ENCODE results near the gene CNOT3.

CNOT3 gene

DNA sequence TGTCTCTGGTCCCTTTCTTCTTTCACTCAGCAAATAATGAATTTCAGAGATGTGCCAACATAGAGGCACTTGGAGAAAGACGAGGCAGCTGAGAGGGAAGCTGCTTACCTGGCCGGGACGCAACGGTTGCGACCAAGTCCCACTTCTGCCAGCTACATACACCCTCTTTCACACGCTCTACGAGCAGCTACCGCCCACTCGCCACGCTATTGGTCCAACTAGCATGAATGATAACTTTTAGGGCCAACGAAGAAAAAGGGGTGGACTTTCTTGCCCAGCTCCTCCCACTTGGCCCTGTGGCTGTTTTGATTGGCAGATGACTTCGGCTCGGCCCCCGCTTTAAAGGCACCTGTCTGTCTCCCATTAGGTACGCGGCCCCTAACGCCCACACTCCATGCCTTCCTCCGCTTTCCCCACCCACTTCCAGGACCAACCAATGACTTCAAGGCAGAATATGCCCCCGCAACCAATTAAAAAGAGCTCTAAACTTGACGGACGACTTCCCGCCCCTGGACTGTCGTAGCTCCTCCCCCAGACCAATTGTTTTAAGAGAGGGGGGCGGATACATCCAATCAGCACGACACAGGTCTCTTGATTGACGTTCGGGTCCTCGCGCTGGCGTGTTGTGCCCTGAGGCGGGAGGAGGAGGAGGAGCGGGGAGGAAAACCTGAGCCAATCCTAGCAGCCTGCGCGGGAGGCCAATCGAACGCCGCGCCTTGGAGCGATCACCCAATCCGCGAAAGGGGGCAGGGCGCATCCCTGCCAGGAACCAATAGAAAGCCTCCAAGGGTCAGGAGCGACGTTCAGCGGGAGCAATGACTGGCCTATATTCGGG lies 481 bp upstream of the CNOT3 start:
- Histone ChIP-seq H3K9me3 (ENCODE audit: control insufficient read depth, insufficient read depth, low read depth, low read length) (peaks cover 2% of the 10 kb centered on the region), H3K4me1 (ENCODE audit: control insufficient read depth, insufficient read depth, low read length) (peaks cover 13% of the 10 kb centered on the region), H3K4me3 (ENCODE audit: low read depth, low read length) (peak overlapping the region; percentile 94), H3K36me3 (ENCODE audit: control insufficient read depth in 2 of 2, insufficient read depth in 1 of 2, low read length in 2 of 2) (peaks cover 7 to 36% of the 10 kb centered on the region in 2 experiments; a peak in 2 of 3 replicates), H3K27ac (ENCODE audit: extremely low read depth, low read depth, low read length) (peak overlapping the region; percentile 88; the same call in 1 of the 2 replicates)
- ChIA-PET POLR2A (interaction anchor here (0.6 to 5.5 kb wide), 33 partner anchors 9 to 1587 kb away, joined by 3 to 116 read pairs (median 6); partner anchors contain the start of genes LENG1, LENG8, LENG9 and MBOAT7), CTCF (interaction anchor here (0.6 to 1.7 kb wide), 9 partner anchors 14 to 240 kb away, joined by 3 to 6 read pairs (median 4); partner anchors contain the start of gene LENG1)
- TF ChIP-seq GLIS2 (tag by site-specific recombination; IDR thresholded peaks at IDR 0.05), result 0 out of 2 replicates have a peak, but pooled peaks have one; percentile 15
- TF ChIP-seq, protein P1, sequence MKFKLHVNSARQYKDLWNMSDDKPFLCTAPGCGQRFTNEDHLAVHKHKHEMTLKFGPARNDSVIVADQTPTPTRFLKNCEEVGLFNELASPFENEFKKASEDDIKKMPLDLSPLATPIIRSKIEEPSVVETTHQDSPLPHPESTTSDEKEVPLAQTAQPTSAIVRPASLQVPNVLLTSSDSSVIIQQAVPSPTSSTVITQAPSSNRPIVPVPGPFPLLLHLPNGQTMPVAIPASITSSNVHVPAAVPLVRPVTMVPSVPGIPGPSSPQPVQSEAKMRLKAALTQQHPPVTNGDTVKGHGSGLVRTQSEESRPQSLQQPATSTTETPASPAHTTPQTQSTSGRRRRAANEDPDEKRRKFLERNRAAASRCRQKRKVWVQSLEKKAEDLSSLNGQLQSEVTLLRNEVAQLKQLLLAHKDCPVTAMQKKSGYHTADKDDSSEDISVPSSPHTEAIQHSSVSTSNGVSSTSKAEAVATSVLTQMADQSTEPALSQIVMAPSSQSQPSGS (tag by site-specific recombination; IDR thresholded peaks at IDR 0.05; ENCODE audit: low read depth), result no peak
- TF ChIP-seq, protein P2, sequence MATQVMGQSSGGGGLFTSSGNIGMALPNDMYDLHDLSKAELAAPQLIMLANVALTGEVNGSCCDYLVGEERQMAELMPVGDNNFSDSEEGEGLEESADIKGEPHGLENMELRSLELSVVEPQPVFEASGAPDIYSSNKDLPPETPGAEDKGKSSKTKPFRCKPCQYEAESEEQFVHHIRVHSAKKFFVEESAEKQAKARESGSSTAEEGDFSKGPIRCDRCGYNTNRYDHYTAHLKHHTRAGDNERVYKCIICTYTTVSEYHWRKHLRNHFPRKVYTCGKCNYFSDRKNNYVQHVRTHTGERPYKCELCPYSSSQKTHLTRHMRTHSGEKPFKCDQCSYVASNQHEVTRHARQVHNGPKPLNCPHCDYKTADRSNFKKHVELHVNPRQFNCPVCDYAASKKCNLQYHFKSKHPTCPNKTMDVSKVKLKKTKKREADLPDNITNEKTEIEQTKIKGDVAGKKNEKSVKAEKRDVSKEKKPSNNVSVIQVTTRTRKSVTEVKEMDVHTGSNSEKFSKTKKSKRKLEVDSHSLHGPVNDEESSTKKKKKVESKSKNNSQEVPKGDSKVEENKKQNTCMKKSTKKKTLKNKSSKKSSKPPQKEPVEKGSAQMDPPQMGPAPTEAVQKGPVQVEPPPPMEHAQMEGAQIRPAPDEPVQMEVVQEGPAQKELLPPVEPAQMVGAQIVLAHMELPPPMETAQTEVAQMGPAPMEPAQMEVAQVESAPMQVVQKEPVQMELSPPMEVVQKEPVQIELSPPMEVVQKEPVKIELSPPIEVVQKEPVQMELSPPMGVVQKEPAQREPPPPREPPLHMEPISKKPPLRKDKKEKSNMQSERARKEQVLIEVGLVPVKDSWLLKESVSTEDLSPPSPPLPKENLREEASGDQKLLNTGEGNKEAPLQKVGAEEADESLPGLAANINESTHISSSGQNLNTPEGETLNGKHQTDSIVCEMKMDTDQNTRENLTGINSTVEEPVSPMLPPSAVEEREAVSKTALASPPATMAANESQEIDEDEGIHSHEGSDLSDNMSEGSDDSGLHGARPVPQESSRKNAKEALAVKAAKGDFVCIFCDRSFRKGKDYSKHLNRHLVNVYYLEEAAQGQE (tag by site-specific recombination; IDR thresholded peaks at IDR 0.05), result no peak
- peak; percentile 18; the same call in 1 of the 2 replicates for TF ChIP-seq KLF8 (tag by site-specific recombination; IDR thresholded peaks at IDR 0.05)
- no peak for TF ChIP-seq ZNF548 (tag by site-specific recombination; IDR thresholded peaks at IDR 0.05)
- TF ChIP-seq, protein P3, sequence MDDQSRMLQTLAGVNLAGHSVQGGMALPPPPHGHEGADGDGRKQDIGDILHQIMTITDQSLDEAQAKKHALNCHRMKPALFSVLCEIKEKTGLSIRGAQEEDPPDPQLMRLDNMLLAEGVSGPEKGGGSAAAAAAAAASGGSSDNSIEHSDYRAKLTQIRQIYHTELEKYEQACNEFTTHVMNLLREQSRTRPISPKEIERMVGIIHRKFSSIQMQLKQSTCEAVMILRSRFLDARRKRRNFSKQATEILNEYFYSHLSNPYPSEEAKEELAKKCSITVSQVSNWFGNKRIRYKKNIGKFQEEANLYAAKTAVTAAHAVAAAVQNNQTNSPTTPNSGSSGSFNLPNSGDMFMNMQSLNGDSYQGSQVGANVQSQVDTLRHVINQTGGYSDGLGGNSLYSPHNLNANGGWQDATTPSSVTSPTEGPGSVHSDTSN (CRISPR knock-in tag; IDR thresholded peaks at IDR 0.05), result peak; percentile 96; the same call in 1 of the 2 replicates
- TF ChIP-seq ZBTB48 (tag by site-specific recombination; IDR thresholded peaks at IDR 0.05), result peak; percentile 51; the same call in 1 of the 2 replicates
- peak; percentile 55 for TF ChIP-seq TSHZ1 (tag by site-specific recombination; IDR thresholded peaks at IDR 0.05; ENCODE audit: borderline replicate concordance)
- peak; percentile 95 for TF ChIP-seq ZNF513 (tag by site-specific recombination; IDR thresholded peaks at IDR 0.05)
- TF ChIP-seq KLF1 (tag by site-specific recombination; IDR thresholded peaks at IDR 0.05), result peak; percentile 61; the same call in 1 of the 2 replicates
- TF ChIP-seq ZNF24 (tag by site-specific recombination; IDR thresholded peaks at IDR 0.05), result peak; percentile 31; the same call in 1 of the 2 replicates
- peak; percentile 69 for TF ChIP-seq PATZ1 (tag by site-specific recombination; IDR thresholded peaks at IDR 0.05)
- peak; percentile 85 for TF ChIP-seq PRDM10 (tag by site-specific recombination; IDR thresholded peaks at IDR 0.05)
- peak; percentile 94 for TF ChIP-seq SP2 (tag by site-specific recombination; IDR thresholded peaks at IDR 0.05)
- peak; percentile 94 for TF ChIP-seq EGR2 (tag by site-specific recombination; IDR thresholded peaks at IDR 0.05; ENCODE audit: low read depth)
- peak; percentile 95 for TF ChIP-seq SP3 (tag by site-specific recombination; IDR thresholded peaks at IDR 0.05)
- no peak for TF ChIP-seq ZNF133 (tag by site-specific recombination; IDR thresholded peaks at IDR 0.05)
- no peak for TF ChIP-seq ZNF555 (tag by site-specific recombination; conservative IDR thresholded peaks at IDR 0.05)
